NCI-H748 treated with DMSO at 0.1 percent for 48 hours (cell line): ENCODE measurements around the gene HPGDS.
A peak's percentile ranks its signal among the peaks of the same experiment; 100 is the strongest.
"Not testable (repeated sequence)": the region's sequence is repeated elsewhere in the genome, so short reads cannot be mapped to it uniquely, and the experiment has no call there.

Source experiments
- DNase-seq: peaks from one replicate; lab custom pipeline; 2025; lab: John Stamatoyannopoulos, UW

HPGDS gene

GRCh38 chr4:94356444-94356843, 13.8 kb upstream of the HPGDS start:
- DNase-seq, result no peak

- peak; percentile 15 for DNase-seq
Observed at GRCh38 chr4:94354474-94354896, 11.8 kb upstream of the HPGDS start.

DNA sequence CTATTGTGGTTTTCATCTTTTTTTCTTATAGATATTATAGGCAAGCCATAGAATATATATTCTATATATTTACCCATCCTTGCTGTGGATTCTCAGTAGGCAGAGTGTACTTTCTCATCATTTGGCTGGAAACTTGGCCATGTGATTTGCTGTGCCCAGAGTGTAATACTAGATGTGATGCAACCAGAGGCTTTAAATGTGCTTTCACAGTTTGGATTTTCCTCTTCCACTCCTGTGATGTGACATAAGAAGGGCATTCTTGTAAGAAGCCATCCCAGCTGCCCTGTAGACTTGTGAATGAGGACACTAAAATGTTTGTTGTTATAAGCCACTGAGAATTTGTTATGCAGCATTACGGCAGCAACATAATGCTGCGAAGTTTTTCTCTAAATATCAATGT, 10.4 kb upstream of the HPGDS start:
- no peak for DNase-seq

DNA sequence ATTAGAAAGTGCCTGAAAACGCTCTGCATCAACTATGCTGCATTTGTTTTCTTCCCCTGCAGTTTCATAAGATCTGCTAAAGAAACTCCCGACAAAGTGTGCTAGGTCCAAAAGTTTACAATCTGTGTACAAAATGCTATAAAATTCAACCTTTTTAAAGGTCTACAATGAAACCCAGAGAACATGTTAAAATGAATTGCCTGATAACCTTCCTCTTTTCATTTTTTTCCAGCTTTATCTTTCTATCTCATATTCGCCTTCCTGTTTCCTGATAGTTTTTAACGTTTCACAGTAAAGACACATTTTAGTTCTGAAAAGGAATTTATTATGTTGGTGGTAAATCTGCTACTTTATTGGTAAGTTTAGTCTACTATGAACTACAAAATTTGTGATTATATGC, 9.5 kb upstream of the HPGDS start:
- no peak for DNase-seq

DNA sequence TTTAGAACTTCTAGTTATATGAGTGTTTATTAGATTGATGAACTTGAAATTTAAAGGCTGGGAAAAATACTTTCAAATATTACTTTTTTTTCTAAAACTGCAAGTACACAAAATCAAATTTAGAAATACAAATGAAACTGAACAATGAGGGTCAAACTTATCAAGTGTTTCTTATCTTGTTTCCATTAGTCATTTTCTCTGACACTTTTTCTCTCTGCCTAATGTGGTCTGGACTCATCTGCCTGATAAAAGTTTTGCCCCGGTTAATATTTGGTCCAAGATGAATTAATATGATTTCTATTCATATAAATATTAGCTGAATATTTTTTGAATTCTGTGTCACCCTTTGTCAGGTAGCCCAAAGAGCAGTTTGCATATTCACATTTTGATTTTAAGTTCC, 8.7 kb upstream of the HPGDS start:
- no peak for DNase-seq

GRCh38 chr4:94350095-94350494, 7.5 kb upstream of the HPGDS start:
- DNase-seq, result no peak

GRCh38 chr4:94349193-94349592, 6.6 kb upstream of the HPGDS start:
- no peak for DNase-seq

DNA sequence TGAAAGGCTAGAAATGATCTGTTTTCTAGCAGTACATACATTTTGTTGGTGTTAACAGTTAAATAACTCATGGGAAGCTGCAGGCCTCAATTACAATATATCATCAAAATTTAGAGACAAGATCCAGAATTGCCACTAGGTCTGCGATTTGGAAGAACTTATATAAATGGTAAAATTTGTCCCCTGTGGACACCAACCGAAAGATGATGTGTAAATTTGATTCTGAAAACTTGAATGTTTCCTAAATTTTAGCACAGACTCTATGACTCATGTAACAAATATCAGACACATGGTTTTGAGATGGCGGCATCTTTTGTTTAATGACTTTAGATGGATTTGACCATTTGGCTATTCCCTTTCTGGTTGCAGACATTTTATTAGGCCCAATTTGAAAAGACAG, 6.0 kb upstream of the HPGDS start:
- DNase-seq, result no peak

DNA sequence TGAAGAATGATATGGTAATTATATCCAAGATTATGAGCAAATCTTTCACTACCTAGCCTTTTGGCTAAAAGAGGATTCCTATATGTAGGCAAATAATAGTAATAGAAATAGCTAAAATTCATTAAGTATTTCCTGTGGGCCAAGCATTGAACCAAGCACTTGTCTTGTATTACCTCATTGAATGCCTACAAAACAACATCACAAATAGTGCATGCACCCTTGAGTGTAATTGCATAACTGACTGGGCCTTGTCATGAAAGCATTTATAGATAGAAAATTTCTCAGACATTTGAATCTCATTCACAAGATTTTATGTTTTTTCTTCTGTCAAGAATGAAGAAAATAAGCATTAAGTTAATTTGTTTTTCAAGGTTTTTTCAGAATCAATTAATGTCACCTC, 3.9 kb upstream of the HPGDS start:
- DNase-seq, result no peak

- DNase-seq, result no peak
Observed at GRCh38 chr4:94345969-94346368, 3.3 kb upstream of the HPGDS start.

- DNase-seq, result no peak
Observed at GRCh38 chr4:94345266-94345665, 2.6 kb upstream of the HPGDS start.

GRCh38 chr4:94344457-94344856, 1.8 kb upstream of the HPGDS start:
- DNase-seq, result no peak

GRCh38 chr4:94341481-94342370, 910 bp downstream of the HPGDS start:
- no peak for DNase-seq

- no peak for DNase-seq
Observed at GRCh38 chr4:94339779-94340178, 2.9 kb downstream of the HPGDS start.

DNA sequence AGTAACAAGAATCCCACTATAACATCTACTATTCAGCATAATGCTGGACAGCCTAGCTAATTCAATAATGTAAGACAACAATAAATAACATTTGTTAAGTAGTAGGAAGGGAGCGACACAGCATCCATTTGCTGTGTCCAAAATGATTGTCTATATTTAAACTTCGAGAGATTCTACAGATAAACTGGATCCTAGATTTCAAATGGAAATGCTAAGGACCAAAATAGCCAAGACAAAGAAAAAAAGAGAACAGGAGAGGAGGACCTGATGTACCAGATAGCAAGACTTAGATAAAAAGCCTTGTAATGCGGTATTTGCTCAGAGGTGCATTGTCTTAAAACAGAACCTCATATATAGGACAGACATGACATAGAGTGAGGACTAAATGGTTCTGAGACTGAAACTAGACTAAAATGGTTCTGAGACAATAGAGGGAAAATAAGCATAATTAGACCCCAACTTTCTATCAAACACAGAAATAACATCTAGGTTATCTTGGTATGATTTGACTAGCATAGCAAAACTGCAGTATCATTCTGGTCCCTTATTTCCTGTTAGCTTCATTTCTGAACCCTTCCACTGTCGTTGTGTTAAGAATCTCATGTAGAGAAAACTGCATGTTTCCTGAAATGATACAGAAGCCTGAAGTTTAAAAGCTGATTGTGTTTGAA, 3.8 kb downstream of the HPGDS start:
- DNase-seq, result no peak

DNA sequence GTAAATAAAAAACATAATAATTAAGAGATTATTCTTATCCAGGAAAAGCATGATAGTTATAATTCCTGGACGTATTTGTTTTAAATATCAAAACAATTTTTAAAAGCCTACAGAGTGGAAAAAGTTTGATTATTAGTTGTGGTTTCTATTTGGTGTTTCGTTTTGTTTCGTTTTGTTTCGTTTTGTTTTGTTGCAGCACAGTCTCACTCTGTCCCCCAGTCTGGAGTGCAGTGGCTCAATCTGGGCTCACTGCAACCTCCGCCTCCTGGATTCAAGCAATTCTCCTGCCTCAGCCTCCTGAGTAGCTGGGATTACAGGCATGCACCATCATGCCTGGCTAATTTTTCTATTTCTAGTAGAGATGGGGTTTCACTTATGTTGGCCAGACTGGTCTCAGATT, 5.8 kb downstream of the HPGDS start:
- DNase-seq, result not testable (repeated sequence)

DNA sequence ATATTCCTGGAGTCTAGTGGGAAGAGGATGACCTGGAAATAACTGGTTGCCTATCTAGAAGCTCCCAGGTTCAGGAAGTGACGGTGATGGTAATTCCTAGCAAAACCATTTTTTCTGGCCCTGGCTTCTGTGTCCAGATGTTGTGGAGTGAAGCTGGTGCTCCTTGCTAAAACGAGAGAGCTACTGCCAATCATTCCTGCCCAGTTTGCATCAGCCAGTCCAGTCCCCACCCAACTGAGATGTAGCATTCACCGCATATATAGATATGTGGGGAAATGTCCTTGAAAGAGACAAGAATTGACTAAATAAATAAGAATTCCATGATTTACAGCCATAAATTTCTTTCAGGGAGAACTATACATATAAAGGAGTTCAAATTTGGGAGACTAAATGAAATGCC, 6.3 kb downstream of the HPGDS start:
- no peak for DNase-seq

- no peak for DNase-seq
Observed at GRCh38 chr4:94334962-94335361, 7.7 kb downstream of the HPGDS start.

DNA sequence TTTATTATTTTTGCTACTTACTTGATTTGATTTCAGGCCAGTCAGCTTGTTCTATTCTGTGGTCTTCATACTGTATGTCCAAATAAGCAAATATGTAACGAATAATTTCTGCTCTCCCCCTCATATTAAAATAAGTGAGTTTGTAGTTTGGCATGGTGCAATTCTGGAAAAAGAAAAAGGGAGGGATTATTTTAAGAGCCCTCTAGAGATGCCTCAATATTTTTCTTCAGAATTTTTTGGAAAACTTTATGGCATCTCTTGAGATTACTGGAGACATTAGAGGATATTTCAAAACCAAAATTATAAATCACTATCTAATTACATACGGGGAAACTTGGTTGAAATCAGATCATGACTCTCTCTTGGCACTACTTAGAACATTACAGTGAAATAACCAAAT, 8.2 kb downstream of the HPGDS start:
- DNase-seq, result no peak

DNA sequence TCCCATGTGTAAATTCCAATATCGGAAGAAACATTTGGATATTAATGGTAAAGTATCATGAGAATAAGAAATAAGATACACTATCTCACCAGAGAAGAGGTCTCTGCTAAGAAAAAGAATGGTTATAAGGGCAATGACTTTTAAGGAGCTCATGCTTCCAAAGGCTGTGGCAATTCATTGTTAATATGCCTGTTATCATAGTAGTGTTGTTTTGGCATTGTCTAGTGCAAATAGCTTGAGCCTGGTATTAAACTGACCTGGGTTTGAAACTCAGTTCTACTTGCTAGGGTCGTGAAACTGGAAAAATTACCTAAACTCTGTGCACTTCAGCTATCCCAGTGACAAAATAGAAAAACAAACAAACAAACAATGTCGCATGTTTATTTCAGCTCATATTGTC, 8.8 kb downstream of the HPGDS start:
- no peak for DNase-seq

GRCh38 chr4:94332983-94333590, 9.5 kb downstream of the HPGDS start:
- DNase-seq, result no peak

GRCh38 chr4:94329933-94330332, 12.7 kb downstream of the HPGDS start:
- no peak for DNase-seq

GRCh38 chr4:94325835-94326234, 16.8 kb downstream of the HPGDS start:
- DNase-seq, result no peak
